ENCODE results near the gene MRPL36.
"Not testable (repeated sequence)": the region's sequence is repeated elsewhere in the genome, so short reads cannot be mapped to it uniquely, and the experiment has no call there.

DNA sequence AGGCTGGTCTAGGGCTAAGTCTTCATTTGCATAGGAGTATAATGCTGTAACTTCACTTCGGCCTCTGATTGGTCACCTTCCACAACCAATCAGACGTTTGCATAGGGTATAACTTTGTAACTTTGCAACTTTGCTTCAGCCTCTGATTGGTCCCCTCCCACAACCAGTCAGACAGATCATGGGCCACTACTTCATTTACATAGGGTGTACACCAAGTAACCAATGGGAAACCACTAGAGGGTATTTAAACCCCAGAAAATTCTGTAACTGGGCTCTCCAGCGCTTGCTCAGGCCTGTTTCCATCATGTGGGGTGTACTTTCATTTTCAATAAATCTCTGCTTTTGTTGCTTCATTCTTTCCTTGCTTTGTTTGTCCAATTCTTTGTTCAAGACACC, 10.2 kb downstream of the MRPL36 start:
- TF ChIP-seq ELF4 (CRISPR knock-in tag; IDR thresholded peaks at IDR 0.05; ENCODE audit: low read depth); NR3C1 (CRISPR knock-in tag; conservative IDR thresholded peaks at IDR 0.05; ENCODE audit: low read depth); FOXK1 (CRISPR knock-in tag; IDR thresholded peaks at IDR 0.05); ZNF416 (CRISPR knock-in tag; IDR thresholded peaks at IDR 0.05); ZBTB21 (CRISPR knock-in tag; IDR thresholded peaks at IDR 0.05; ENCODE audit: borderline replicate concordance); TEAD4 (CRISPR knock-in tag; IDR thresholded peaks at IDR 0.05); ZNF121 (CRISPR knock-in tag; IDR thresholded peaks at IDR 0.05); SMAD3 (CRISPR knock-in tag; IDR thresholded peaks at IDR 0.05; ENCODE audit: borderline replicate concordance): not testable (repeated sequence)
- TF ChIP-seq, protein P1, sequence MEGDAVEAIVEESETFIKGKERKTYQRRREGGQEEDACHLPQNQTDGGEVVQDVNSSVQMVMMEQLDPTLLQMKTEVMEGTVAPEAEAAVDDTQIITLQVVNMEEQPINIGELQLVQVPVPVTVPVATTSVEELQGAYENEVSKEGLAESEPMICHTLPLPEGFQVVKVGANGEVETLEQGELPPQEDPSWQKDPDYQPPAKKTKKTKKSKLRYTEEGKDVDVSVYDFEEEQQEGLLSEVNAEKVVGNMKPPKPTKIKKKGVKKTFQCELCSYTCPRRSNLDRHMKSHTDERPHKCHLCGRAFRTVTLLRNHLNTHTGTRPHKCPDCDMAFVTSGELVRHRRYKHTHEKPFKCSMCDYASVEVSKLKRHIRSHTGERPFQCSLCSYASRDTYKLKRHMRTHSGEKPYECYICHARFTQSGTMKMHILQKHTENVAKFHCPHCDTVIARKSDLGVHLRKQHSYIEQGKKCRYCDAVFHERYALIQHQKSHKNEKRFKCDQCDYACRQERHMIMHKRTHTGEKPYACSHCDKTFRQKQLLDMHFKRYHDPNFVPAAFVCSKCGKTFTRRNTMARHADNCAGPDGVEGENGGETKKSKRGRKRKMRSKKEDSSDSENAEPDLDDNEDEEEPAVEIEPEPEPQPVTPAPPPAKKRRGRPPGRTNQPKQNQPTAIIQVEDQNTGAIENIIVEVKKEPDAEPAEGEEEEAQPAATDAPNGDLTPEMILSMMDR (IDR thresholded peaks at IDR 0.05), result not testable (repeated sequence)
- TF ChIP-seq, protein P2, sequence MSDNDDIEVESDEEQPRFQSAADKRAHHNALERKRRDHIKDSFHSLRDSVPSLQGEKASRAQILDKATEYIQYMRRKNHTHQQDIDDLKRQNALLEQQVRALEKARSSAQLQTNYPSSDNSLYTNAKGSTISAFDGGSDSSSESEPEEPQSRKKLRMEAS (CRISPR knock-in tag; IDR thresholded peaks at IDR 0.05), result not testable (repeated sequence)
- TF ChIP-seq, protein P3, sequence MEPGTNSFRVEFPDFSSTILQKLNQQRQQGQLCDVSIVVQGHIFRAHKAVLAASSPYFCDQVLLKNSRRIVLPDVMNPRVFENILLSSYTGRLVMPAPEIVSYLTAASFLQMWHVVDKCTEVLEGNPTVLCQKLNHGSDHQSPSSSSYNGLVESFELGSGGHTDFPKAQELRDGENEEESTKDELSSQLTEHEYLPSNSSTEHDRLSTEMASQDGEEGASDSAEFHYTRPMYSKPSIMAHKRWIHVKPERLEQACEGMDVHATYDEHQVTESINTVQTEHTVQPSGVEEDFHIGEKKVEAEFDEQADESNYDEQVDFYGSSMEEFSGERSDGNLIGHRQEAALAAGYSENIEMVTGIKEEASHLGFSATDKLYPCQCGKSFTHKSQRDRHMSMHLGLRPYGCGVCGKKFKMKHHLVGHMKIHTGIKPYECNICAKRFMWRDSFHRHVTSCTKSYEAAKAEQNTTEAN (CRISPR knock-in tag; IDR thresholded peaks at IDR 0.05), result not testable (repeated sequence)
- TF ChIP-seq, protein P4, sequence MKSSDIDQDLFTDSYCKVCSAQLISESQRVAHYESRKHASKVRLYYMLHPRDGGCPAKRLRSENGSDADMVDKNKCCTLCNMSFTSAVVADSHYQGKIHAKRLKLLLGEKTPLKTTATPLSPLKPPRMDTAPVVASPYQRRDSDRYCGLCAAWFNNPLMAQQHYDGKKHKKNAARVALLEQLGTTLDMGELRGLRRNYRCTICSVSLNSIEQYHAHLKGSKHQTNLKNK (CRISPR knock-in tag; IDR thresholded peaks at IDR 0.05), result not testable (repeated sequence)
- TF ChIP-seq, protein P5, sequence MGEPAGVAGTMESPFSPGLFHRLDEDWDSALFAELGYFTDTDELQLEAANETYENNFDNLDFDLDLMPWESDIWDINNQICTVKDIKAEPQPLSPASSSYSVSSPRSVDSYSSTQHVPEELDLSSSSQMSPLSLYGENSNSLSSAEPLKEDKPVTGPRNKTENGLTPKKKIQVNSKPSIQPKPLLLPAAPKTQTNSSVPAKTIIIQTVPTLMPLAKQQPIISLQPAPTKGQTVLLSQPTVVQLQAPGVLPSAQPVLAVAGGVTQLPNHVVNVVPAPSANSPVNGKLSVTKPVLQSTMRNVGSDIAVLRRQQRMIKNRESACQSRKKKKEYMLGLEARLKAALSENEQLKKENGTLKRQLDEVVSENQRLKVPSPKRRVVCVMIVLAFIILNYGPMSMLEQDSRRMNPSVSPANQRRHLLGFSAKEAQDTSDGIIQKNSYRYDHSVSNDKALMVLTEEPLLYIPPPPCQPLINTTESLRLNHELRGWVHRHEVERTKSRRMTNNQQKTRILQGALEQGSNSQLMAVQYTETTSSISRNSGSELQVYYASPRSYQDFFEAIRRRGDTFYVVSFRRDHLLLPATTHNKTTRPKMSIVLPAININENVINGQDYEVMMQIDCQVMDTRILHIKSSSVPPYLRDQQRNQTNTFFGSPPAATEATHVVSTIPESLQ (CRISPR knock-in tag; IDR thresholded peaks at IDR 0.05), result not testable (repeated sequence)
